T47D (cell line): Measurements from ENCODE around the gene IGF2BP2.

Experiments used
- DNase-seq, 2 experiments: peaks; one replicate each; pipeline versions ENCODE4 v3.0.0 to v3.0.0-alpha.2; 2011 to 2012; ENCODE audit warnings: low read depth in 1 of 2, low spot score in 1 of 2
- JUND ChIP-seq: IDR thresholded peaks from 2 replicates; pipeline ENCODE4 v1.6.1; 2012; ENCODE audit warnings: low read depth
- in situ Hi-C: cut with HindIII; loops from 2 replicates; pipeline ENCODE4 v1.10.0; 2016; ENCODE audit warnings: low sequenced_read_pairs, low pct_unique_long_range_greater_than_20kb

IGF2BP2 gene

DNA sequence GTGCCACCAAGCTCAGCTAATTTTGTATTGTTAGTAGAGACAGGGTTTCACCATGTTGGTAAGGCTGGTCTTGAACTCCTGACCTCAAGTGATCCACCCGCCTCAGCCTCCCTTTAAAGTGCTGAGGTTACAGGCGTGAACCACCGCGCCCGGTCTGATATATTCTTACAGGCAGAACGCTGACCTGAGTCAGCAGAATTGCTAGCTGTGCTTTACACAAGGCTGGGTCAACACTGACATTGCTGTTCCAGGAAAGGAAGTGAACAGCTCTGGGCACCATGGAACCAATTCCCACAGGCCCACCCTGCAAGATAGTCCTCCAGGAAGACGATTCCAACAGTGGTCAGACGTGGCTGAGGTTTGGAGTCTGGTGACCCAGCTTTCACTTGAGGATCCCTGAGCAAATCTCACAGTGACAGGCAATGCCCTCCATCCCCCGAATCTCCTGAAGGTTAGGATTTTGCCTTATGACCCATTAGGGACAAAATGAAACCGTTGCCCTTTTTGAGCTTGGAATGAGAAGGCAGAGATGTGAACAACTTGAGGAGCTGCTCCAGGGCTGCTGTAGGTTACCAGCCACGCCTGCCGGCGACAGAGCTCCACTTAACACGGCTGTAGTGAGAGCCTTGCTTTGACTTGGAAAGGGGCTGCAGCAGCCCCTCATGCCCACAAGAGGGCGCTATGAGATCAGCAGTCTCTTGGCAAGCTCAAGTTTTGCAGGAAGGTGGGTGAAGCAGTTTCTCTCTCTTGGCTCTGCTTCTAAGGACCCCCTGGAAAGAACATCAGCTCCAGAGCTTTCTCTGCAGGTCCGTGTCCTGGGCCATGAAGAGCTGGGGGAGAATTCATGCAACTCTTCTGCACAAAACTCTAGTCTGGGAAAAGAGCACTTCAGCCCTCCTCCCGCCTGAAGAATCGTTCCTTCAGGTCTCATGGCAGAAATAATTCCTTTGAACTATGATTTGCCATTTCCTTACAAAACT is 164.6 kb downstream of the IGF2BP2 start:
- in situ Hi-C loops, result no loop called here
- TF ChIP-seq JUND, result no peak
- peak; percentile 94 for DNase-seq

DNA sequence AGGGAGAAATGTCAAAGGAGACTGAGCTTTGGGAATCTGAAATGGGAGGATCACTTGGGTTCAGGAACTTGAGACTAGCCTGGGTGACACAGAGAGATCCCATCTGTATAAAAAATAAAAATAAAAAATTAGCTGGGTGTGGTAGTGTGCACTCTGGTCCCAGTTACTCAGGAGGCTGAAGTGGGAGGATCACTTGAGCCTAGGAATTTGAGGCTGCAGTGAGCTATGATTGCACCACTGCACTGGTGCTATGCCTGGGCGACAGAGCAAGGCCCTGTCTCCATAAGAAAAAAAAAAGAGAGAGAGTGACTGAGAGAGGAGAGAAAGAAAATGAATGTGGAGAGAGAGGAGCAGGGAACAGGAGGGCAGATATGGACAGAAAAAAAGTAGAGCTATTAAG is 165.9 kb downstream of the IGF2BP2 start:
- DNase-seq, result no peak
- TF ChIP-seq JUND, result no peak
- in situ Hi-C loops, result no loop called here

DNA sequence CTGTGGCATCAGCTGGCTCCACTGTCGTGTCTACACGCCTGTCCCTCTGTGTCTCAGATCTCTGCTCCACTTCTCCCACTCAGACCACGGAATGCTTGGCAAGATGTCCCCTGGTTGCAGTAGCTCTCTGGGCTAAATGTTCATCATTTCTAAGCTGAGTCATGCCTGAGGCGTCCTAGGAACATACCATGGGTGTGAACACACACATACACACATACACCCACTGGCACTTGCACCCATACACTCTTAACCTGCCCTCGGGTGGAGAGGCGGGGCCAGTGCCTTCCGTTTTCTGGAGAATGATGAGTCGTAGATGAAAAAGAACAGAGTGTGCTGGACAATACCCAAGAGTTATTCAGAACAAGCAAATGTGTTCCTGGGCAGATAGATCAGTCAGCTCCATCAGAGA is 166.3 kb downstream of the IGF2BP2 start:
- TF ChIP-seq JUND, result no peak
- peak in 1 of 2 experiments; percentile 45 for DNase-seq
- in situ Hi-C loops, result no loop called here

DNA sequence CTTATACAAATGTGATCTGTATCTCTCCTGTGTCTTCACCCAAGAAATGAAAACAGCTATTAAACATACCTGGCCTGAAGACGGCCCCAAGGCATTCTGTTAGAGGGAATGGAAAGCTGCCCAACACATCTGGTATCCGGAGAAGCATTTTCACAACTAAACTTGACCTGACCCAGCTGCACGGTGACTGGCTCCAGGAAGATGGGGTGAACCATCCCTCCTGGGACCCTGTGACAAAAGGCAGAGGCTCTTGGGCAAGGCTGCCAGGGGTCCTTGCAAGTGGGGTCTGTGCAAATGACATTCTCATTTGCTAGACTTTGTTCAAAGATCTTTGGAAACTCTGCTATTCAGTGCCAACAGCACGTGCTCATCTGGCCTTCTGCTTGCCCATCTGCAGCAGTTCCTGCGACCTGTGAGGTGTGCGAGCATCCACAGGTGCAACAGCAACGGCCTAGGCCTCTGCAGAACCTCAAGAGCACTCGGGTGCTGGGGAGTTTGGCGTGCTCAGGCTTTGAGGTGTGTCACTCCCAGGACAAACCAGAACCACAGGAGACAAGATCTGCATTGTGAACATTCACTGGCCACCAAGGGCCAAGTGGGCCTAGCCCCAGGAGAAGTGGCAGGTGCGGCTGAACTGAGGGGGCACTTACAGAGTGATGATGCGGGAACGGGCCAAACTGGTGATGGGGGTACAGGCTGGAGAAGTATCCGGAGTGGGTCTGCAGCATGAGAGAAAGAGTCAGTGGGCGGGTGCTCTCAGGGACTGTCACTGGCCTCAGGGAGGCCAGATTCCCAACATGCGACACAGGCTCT is 166.9 kb downstream of the IGF2BP2 start:
- in situ Hi-C loops, result no loop called here
- no peak for TF ChIP-seq JUND
- no peak for DNase-seq

DNA sequence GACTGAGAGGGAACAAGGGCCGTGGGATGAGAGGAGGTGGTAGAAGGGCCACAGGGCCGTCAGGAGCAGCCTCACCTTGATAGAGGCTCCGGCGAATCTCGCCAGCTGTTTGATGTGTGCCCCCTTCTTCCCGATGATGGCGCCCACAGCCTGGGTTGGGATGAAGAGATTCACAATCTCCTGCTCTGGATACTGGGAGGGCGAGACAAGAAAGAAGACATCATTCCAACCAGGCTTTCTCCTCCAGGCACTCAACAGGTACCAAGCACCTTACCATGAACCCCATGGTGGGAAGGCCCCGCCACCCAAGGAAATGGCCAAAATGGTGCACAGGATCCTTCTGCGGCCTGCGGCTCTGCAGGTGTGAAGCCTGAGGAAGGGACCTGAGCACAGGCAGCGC is 167.6 kb downstream of the IGF2BP2 start:
- no peak for TF ChIP-seq JUND
- in situ Hi-C loops, result no loop called here
- DNase-seq, result no peak

DNA sequence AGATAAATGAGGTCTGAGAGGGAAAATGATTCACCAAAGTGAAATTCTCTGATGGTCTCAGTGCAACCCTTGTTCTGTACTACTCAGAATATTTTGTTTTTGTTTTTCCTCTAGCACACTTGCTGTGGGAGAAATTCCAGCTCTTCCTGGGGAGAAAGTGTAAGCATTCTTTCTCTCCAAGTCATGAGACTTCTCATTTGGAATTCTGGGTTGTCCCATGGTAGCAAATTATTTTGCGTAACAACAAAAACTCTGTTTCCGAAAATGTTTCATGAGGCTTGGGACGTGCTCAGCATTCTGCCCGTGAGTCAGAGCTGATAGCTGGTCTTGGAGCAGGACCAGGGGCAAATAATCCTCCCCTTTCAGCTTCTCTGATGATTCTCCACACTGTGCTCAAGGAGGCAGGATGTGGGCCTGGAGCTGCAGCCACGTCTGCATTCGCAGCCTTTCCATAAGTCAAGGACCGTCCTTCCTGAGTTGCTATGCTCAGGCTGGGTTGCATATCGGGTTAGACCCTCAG is 168.5 kb downstream of the IGF2BP2 start:
- in situ Hi-C loops, result no loop called here
- DNase-seq, result no peak
- TF ChIP-seq JUND, result no peak

DNA sequence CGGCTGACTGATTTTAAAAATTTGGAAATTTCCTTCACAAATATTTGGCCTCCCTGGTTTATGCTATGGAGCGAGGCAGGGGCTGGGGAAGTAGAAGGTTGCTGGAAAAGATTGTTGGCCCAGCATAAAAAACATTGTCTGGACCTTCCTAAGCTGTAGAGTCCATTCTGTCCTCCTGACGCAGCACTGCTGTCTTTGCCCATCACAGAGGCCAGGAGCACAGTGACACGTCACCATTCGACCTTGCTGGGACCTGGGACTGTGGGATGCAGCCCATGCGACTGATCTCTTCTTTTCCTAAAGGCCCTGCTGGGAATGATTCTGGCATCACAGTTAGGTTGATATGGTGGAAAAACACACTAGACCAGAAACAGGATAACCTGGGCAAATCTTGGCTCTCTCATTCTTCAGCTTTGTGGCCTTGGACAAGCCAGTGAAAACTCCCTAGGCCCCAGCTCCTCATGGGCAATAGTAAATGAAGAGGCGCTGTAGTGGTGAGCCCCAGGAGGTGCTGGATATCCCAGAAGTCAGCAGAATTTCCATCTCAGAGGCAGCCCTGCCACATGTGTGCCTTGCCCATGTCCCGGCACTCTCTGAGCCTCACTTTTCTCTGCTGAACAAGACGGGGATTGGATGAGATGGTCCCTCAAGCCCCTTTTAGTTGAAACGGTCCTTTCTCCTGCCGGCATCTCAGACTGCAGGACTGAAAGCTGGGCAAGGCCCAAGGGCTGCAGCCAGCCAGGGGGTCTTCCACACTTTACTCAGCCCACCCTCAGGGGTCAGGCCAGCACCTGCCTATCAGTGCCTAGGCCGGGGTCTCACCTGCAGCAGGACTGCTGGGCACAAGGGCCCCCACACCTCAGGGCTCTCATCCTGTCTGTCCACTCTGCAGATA is 169.2 kb downstream of the IGF2BP2 start:
- no peak for TF ChIP-seq JUND
- no peak for DNase-seq
- in situ Hi-C loops, result no loop called here

DNA sequence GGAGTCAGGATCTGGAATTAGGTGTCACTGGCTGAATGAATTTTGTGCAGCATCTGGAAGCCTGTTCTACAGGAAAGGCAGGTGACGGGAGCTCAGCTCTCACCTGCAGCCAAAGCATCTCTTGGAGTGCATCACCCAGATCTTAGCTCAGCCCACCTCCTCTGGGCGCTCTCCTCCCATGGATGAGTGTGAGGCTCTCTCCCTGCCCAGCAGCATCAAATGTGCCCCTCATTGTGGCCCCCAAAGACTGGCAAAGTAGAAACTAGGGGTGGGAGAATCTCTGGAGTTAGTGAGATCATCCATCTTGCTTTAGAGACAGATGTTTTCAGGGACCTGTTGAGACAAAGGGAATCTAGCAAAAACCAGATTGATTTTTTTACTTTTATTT is 170.1 kb downstream of the IGF2BP2 start:
- in situ Hi-C loops, result no loop called here
- no peak for TF ChIP-seq JUND
- DNase-seq, result peak in 1 of 2 experiments; percentile 62

DNA sequence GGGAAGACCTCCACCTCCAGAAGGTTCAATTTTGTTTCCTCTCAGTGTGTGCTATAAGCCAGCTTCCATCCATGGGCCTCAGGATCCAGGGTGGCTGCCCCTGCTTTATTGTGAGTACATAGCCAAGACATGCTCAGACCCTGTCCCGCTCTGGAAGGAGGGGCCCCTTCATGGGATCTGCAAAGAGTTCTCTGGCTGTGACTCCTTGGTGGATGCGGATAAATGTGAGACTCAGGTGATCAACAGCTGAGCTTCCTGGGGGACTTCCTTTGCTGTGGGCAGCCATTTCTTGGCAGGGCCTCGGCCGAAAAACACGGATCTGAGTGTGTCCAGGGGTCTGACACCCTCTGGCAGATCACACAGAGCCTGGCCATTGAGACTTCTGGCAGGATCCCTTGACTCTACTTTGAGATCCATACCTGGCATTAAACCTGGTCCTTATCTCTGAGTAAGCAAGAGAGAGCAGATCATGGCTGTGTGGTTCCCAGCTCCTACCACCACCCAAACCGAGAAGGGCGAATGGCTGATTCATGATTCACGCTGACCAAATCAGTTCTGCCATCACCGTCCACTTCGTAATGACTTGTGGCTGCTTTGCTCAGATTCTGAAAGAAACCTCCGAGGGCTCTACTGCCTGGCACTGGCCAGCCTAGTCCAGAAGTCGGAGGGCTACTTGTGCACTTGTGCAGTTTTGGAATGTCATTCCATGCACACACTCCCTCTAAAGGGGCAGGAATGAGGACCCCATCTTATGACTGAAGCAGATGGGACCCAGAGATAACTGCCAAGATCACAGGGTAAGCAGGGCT is 170.7 kb downstream of the IGF2BP2 start:
- no peak for DNase-seq
- no peak for TF ChIP-seq JUND
- in situ Hi-C loops, result no loop called here

DNA sequence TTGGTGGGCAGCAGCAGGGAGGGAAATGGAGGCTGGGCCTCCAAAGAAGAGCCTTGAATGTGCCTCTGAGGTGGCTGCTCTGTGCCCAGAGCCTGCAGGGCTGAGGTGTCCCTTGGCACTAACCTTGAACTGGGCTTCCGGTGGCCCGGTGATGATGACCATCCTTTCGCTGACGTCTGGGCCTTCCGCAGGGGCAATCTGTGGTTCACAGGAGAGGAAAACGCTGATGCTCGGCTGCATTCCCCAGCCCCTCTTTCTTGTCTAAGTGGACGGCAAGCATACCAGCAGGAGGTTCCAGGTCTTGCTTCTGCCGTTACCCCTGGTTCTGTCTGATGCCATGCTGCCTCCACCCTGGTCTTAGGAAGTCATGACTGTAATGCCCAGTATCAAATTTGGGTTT is 172.9 kb downstream of the IGF2BP2 start:
- in situ Hi-C loops, result no loop called here
- DNase-seq, result no peak
- TF ChIP-seq JUND, result no peak

DNA sequence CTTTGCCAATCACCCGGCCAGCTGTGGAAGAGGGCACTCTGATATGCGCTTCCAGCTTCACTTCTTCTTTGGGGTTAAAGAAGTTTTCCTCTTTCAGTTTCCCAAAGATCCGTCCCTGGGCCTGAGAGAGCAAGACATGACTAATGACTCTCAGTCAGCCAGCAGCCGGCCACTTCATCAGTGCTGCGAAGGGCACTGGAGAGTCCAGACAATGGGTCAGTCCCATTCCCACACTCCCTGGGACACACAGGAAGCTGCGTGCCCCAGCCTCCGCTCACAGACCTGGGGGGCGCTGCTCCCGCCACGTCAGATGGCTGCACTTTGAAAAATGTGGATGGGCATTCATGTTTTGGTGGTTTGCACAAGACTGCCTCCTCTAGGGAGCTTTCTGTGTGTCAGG is 175.4 kb downstream of the IGF2BP2 start:
- TF ChIP-seq JUND, result no peak
- DNase-seq, result no peak
- in situ Hi-C loops, result no loop called here
